GM12878 (cell line): Measurements from ENCODE around the gene CCDC82. TPM values are rescaled to one million over a fixed set of nuclear protein-coding genes. Genes with fewer than 3 reads are reported as not detected.

Experiments
- CBFB ChIP-seq: IDR thresholded peaks from 2 replicates; pipeline ENCODE4 v1.6.1; 2016; ENCODE audit warnings: antibody characterized with exemption, low read depth
- CBX5 ChIP-seq: sonication (generic); IDR thresholded peaks from 2 replicates; pipeline ENCODE4 v1.6.1; 2016; ENCODE audit warnings: low read depth, moderate library complexity, mild to moderate bottlenecking, inconsistent platforms
- EP300 ChIP-seq, 2 experiments: fragments of 150-350 bp in 1 of 2; IDR thresholded peaks; 2 replicates each; pipeline ENCODE4 v1.6.1; 2011 to 2012; ENCODE audit warnings: low read depth in 2 of 2, low read length in 2 of 2, borderline replicate concordance in 1 of 2, improper control_type of control experiment in 1 of 2, inconsistent platforms in 1 of 2; ENCODE audit not compliant: control insufficient read depth in 1 of 2
- ETV6 ChIP-seq, 2 experiments: fragments of 450-650 bp in 1 of 2; IDR thresholded peaks in 1 of 2; conservative IDR thresholded peaks in 1 of 2; 2 replicates each; pipeline ENCODE4 v1.6.1; 2014; ENCODE audit warnings: antibody characterized with exemption in 1 of 2, borderline replicate concordance in 1 of 2, low read depth in 1 of 2, mild to moderate bottlenecking in 1 of 2, moderate library complexity in 1 of 2
- GABPA ChIP-seq: IDR thresholded peaks from 2 replicates; pipeline ENCODE4 v1.6.1; 2014; ENCODE audit warnings: antibody characterized with exemption, low read depth, mild to moderate bottlenecking, inconsistent platforms
- HDAC6 ChIP-seq: fragments of 200-600 bp; sonication (generic); IDR thresholded peaks from one replicate; pipeline ENCODE4 v1.8.0; 2017; ENCODE audit warnings: antibody characterized with exemption; ENCODE audit not compliant: unreplicated experiment
- HDGF ChIP-seq: fragments of 450-650 bp; IDR thresholded peaks from 2 replicates; pipeline ENCODE4 v1.6.1; 2016; ENCODE audit warnings: antibody characterized with exemption
- IKZF1 ChIP-seq: fragments of 450-650 bp; conservative IDR thresholded peaks from 2 replicates; pipeline ENCODE4 v1.6.1; 2017; ENCODE audit warnings: antibody characterized with exemption, mild to moderate bottlenecking
- JUND ChIP-seq: IDR thresholded peaks from 2 replicates; pipeline ENCODE4 v1.6.1; 2012; ENCODE audit warnings: low read depth, mild to moderate bottlenecking, low read length, improper control_type of control experiment, moderate library complexity
- MEF2A ChIP-seq: IDR thresholded peaks from 2 replicates; pipeline ENCODE4 v1.6.1; 2011; ENCODE audit warnings: low read depth, mild to moderate bottlenecking, low read length, moderate library complexity; ENCODE audit not compliant: insufficient read depth
- MTA2 ChIP-seq: fragments of 450-650 bp; IDR thresholded peaks from 2 replicates; pipeline ENCODE4 v1.6.1; 2016; ENCODE audit warnings: low read depth, mild to moderate bottlenecking, moderate library complexity
- MYB ChIP-seq: fragments of 150-350 bp; IDR thresholded peaks from 2 replicates; pipeline ENCODE4 v1.6.1; 2014; ENCODE audit warnings: mild to moderate bottlenecking, low read depth, low read length, borderline replicate concordance
- NBN ChIP-seq: fragments of 450-650 bp; IDR thresholded peaks from 2 replicates; pipeline ENCODE4 v1.6.1; 2016
- NFXL1 ChIP-seq: fragments of 450-650 bp; IDR thresholded peaks from 2 replicates; pipeline ENCODE4 v1.6.1; 2017; ENCODE audit warnings: antibody characterized with exemption, mild to moderate bottlenecking, borderline replicate concordance
- PAX5 ChIP-seq: IDR thresholded peaks from 2 replicates; pipeline ENCODE4 v1.6.1; 2011; ENCODE audit warnings: low read depth, low read length, borderline replicate concordance
- POLR2AphosphoS2 ChIP-seq: IDR thresholded peaks from 2 replicates; pipeline ENCODE4 v1.6.1; 2011; ENCODE audit warnings: low read depth, mild to moderate bottlenecking, low read length, improper control_type of control experiment, moderate library complexity
- POU2F2 ChIP-seq: IDR thresholded peaks from 3 replicates; pipeline ENCODE4 v1.6.1; 2011; ENCODE audit warnings: low read depth, mild to moderate bottlenecking, low read length, borderline replicate concordance
- RAD21 ChIP-seq: IDR thresholded peaks from 2 replicates; pipeline ENCODE4 v1.6.1; 2011; ENCODE audit warnings: mild to moderate bottlenecking, low read depth, low read length, moderate library complexity; ENCODE audit not compliant: insufficient read depth
- RAD51 ChIP-seq: fragments of 450-650 bp; IDR thresholded peaks from 2 replicates; pipeline ENCODE4 v1.6.1; 2016; ENCODE audit warnings: moderate library complexity, mild to moderate bottlenecking, inconsistent platforms
- RCOR1 ChIP-seq: conservative IDR thresholded peaks from 2 replicates; pipeline ENCODE4 v1.6.1; 2012; ENCODE audit warnings: low read depth, low read length, improper control_type of control experiment
- RELA ChIP-seq: fragments of 450-650 bp; IDR thresholded peaks from 2 replicates; pipeline ENCODE4 v1.8.0; 2014; ENCODE audit warnings: borderline replicate concordance; ENCODE audit not compliant: partially characterized antibody
- SMARCA5 ChIP-seq: fragments of 450-650 bp; IDR thresholded peaks from 2 replicates; pipeline ENCODE4 v1.6.1; 2017; ENCODE audit warnings: mild to moderate bottlenecking
- SMC3 ChIP-seq: IDR thresholded peaks from 2 replicates; pipeline ENCODE4 v1.6.1; 2011; ENCODE audit warnings: low read length, improper control_type of control experiment, borderline replicate concordance
- SPI1 ChIP-seq: IDR thresholded peaks from 2 replicates; pipeline ENCODE4 v1.6.1; 2011; ENCODE audit warnings: low read depth, mild to moderate bottlenecking, low read length, moderate library complexity, borderline replicate concordance; ENCODE audit not compliant: insufficient read depth
- SUPT20H ChIP-seq: IDR thresholded peaks from 2 replicates; pipeline ENCODE4 v1.6.1; 2011; ENCODE audit warnings: low read depth, mild to moderate bottlenecking, low read length, moderate library complexity, borderline replicate concordance; ENCODE audit not compliant: control insufficient read depth
- ZNF207 ChIP-seq: fragments of 450-650 bp; IDR thresholded peaks from 2 replicates; pipeline ENCODE4 v1.6.1; 2014; ENCODE audit warnings: antibody characterized with exemption, mild to moderate bottlenecking, borderline replicate concordance
- polyA plus RNA-seq, 11 experiments: library from polyadenylated mRNA; depleted of rRNA in 4 of 11; unstranded in 6 of 11; stranded (reverse) in 5 of 11; fragments of >200 nt; fragmentation: Nextera tagmentation in 4 of 11; fragmentation: Illumina TruSeq in 1 of 11; extraction: Ambion mirVana in 4 of 11; extraction: Trizol in 1 of 11; gene quantifications; 1 replicate in 1 of 11; 2 replicates in 10 of 11; pipeline versions ENCODE4 v1.2.1 to v1.2.3, GENCODE V29; 2011 to 2016; ENCODE audit warnings: inconsistent platforms in 2 of 11, missing spikeins in 2 of 11, low read depth in 1 of 11
- total RNA-seq, 4 experiments: library from RNA; depleted of rRNA in 3 of 4; stranded (reverse); fragments of >200 nt in 3 of 4; fragmentation: Illumina TruSeq in 1 of 4; extraction: Trizol in 1 of 4; gene quantifications; 2 replicates each; pipeline versions ENCODE4 v1.2.1 to v1.2.3, GENCODE V29; 2013 to 2021
- TF ChIP-seq, protein P1 (sequence below): IDR thresholded peaks from 2 replicates; pipeline ENCODE4 v1.6.1; 2011; ENCODE audit warnings: low read depth, low read length, improper control_type of control experiment, borderline replicate concordance
- TF ChIP-seq, protein P2 (sequence below): IDR thresholded peaks from 2 replicates; pipeline ENCODE4 v1.6.1; 2012; ENCODE audit warnings: low read length, inconsistent platforms

Gene CCDC82
- total and polyA plus RNA-seq, 10 of the 15 experiments (the other 5 are each of a cell fraction or from before 2014, with no cell fraction given): 15.2 to 62.4 (median 28.8) TPM

DNA sequence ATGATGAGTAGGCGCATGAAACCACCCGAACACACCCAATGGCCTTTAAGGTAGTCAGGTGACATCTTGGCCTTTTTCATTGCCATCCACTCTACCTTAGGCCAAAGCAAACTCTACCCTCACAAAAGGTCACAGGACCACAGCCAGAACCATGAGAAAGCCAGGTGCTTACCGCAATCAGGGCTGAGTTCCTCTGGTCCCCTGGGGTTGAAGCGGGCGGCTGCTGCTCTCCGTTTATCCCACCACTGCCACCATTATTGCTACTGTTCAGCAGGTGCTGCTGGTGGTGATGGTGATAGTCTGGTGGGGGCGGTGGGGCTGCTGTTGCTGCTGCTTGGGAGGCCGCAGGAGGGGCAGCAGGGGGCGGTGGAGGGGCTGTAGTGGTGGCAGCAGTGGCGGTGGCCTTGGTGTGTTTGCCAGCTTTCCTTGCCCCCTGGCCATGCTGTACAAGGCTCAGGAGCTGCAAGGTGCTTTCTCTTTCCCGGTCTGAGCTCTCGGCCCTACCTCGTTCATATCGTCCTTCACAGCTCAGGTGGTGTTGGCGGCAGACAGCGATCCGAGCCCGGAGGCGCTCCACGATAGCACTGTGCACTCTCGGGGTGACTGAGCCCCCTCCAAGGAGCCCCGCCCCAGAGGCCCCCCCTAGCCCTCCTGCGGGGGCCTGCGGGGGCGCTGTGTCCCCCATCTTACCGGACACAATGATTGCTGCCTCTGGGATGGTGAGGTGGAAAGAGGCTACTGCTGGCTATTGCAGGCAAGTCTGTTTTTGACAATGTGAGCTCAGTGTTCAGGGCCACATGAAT lies 48.3 kb downstream of the CCDC82 start (continued):
- TF ChIP-seq IKZF1 (peak; percentile 13; the same call in 1 of the 2 replicates), MTA2 (no peak), ZNF207 (no peak), JUND (no peak), EP300 (IDR thresholded peaks at IDR 0.05; ENCODE audit: borderline replicate concordance in 1 of 2, control insufficient read depth in 1 of 2, low read depth in 2 of 2, low read length in 2 of 2) (no peak), RCOR1 (no peak), NBN (0 out of 2 replicates have a peak, but pooled peaks have one; percentile 52), RAD21 (peak; percentile 47), GABPA (no peak), SPI1 (no peak), CBX5 (no peak), POLR2AphosphoS2 (no peak), CBFB (no peak), HDAC6 (no peak), ETV6 (conservative IDR thresholded peaks at IDR 0.05 in 1 of 2, IDR thresholded peaks at IDR 0.05 in 1 of 2; ENCODE audit: borderline replicate concordance in 1 of 2, low read depth in 1 of 2) (no peak), POU2F2 (peak; percentile 42; the same call in 1 of the 3 replicates), MEF2A (peak; percentile 42; the same call in 1 of the 2 replicates), MYB (no peak), SUPT20H (no peak), SMARCA5 (peak; percentile 49; the same call in 1 of the 2 replicates), PAX5 (peak; percentile 44; the same call in 1 of the 2 replicates), RAD51 (peak; percentile 65; the same call in 1 of the 2 replicates), SMC3 (0 out of 2 replicates have a peak, but pooled peaks have one; percentile 14), HDGF (peak; percentile 76; the same call in 1 of the 2 replicates), NFXL1 (no peak), RELA (no peak)
- TF ChIP-seq, protein P1, sequence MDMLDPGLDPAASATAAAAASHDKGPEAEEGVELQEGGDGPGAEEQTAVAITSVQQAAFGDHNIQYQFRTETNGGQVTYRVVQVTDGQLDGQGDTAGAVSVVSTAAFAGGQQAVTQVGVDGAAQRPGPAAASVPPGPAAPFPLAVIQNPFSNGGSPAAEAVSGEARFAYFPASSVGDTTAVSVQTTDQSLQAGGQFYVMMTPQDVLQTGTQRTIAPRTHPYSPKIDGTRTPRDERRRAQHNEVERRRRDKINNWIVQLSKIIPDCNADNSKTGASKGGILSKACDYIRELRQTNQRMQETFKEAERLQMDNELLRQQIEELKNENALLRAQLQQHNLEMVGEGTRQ: no peak
- TF ChIP-seq, protein P2, sequence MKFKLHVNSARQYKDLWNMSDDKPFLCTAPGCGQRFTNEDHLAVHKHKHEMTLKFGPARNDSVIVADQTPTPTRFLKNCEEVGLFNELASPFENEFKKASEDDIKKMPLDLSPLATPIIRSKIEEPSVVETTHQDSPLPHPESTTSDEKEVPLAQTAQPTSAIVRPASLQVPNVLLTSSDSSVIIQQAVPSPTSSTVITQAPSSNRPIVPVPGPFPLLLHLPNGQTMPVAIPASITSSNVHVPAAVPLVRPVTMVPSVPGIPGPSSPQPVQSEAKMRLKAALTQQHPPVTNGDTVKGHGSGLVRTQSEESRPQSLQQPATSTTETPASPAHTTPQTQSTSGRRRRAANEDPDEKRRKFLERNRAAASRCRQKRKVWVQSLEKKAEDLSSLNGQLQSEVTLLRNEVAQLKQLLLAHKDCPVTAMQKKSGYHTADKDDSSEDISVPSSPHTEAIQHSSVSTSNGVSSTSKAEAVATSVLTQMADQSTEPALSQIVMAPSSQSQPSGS: no peak
